ENCODE data around the gene MRPS23.

MRPS23 gene

GRCh38 chr17:57881143-57881542 lies 31.3 kb upstream of the MRPS23 start:
- Histone ChIP-seq H3K27me3 (no peaks in the 10 kb centered on the region), H3K4me3 (ENCODE audit: low read depth in 1 of 2, low read length in 1 of 2) (no peak overlapping the region), H3K4me1 (ENCODE audit: control insufficient read depth in 1 of 2, insufficient read depth in 1 of 2, low read depth in 1 of 2, low read length in 1 of 2) (peaks cover 0 to 5% of the 10 kb centered on the region in 2 experiments), H3K9me3 (no peaks in the 10 kb centered on the region), H3K27ac (no peak overlapping the region), H3K36me3 (peaks cover 74% of the 10 kb centered on the region)
- TF ChIP-seq, protein P1, sequence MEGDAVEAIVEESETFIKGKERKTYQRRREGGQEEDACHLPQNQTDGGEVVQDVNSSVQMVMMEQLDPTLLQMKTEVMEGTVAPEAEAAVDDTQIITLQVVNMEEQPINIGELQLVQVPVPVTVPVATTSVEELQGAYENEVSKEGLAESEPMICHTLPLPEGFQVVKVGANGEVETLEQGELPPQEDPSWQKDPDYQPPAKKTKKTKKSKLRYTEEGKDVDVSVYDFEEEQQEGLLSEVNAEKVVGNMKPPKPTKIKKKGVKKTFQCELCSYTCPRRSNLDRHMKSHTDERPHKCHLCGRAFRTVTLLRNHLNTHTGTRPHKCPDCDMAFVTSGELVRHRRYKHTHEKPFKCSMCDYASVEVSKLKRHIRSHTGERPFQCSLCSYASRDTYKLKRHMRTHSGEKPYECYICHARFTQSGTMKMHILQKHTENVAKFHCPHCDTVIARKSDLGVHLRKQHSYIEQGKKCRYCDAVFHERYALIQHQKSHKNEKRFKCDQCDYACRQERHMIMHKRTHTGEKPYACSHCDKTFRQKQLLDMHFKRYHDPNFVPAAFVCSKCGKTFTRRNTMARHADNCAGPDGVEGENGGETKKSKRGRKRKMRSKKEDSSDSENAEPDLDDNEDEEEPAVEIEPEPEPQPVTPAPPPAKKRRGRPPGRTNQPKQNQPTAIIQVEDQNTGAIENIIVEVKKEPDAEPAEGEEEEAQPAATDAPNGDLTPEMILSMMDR (IDR thresholded peaks at IDR 0.05) = no peak

- TF ChIP-seq, protein P1 (IDR thresholded peaks at IDR 0.05) = no peak
Measured at GRCh38 chr17:57880086-57880456, 30.2 kb upstream of the MRPS23 start.

DNA sequence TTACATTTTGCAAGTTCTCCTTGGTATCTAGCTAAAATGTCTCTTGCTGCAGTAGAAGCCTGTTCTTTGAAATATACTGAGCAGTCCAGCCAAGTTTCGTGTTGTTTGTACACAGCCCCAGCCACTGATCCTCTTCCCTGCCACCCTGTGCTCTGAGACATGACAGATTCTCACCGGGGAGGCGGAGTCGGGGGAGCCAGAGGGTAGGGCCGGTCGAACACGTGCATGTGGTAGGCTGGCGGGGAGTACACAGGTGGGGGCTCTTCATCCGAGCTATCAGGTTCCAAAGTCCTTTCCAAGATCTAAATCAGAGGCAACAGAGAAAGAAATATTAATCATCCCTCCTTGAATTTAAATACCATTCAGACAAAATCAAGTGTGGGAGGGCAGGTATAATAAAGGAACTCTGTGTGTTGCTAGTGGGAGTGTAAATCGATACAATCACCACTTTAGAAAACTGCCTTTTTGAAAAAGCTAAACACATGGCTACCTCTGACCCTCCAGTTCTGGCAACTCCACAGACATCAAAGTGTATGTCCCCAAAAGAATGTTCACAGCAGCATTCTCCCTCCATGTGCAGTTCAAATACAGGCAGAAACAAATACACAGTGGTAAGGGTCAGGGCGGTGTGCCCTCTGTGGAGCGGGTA lies 29.7 kb upstream of the MRPS23 start:
- Histone ChIP-seq H3K4me3 (ENCODE audit: low read depth in 1 of 2, low read length in 1 of 2) (no peak overlapping the region), H3K4me1 (ENCODE audit: control insufficient read depth in 1 of 2, insufficient read depth in 1 of 2, low read depth in 1 of 2, low read length in 1 of 2) (peaks cover 6 to 13% of the 10 kb centered on the region in 2 experiments)

More at GRCh38 chr17:57880086-57880456, 30.2 kb upstream of the MRPS23 start:
- Histone ChIP-seq H3K9me3 (no peaks in the 10 kb centered on the region), H3K4me1 (ENCODE audit: control insufficient read depth in 1 of 2, insufficient read depth in 1 of 2, low read depth in 1 of 2, low read length in 1 of 2) (peaks cover 1 to 8% of the 10 kb centered on the region in 2 experiments), H3K27ac (no peak overlapping the region), H3K27me3 (peaks cover 1% of the 10 kb centered on the region), H3K36me3 (peaks cover 76% of the 10 kb centered on the region), H3K4me3 (ENCODE audit: low read depth in 1 of 2, low read length in 1 of 2) (no peak overlapping the region)

DNA sequence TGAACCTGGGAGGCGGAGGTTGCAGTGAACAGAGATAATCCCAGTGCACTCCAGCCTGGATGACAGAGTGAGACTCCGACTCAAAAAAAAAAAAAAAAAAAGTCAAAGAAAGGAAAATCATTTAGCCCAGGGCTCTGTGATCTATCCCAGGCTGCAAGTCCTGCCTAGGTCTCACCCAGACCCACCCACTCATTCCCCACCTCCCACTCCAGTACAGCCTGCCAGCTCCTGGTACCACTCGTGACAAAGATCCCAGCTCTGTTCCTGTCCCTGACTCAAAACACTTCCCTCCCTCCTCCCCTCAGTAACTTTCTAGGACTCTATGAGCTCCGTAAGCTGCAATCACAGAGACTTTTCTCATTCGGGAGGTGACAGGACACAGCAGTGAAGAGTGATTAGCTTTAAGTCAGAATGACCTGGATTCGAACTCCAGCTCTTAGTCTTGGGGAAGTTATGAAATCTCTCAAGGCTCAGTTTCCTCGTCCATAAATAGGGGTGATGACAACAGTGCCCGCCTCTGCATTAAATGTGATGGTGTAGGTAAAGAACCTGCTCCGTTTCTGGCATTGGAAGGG lies 28.0 kb upstream of the MRPS23 start:
- Histone ChIP-seq H3K27ac (no peak overlapping the region), H3K27me3 (peaks cover 14% of the 10 kb centered on the region), H3K4me3 (ENCODE audit: low read depth in 1 of 2, low read length in 1 of 2) (no peak overlapping the region), H3K9me3 (no peaks in the 10 kb centered on the region), H3K36me3 (peaks cover 57% of the 10 kb centered on the region), H3K4me1 (ENCODE audit: control insufficient read depth in 1 of 2, insufficient read depth in 1 of 2, low read depth in 1 of 2, low read length in 1 of 2) (peaks cover 23 to 29% of the 10 kb centered on the region in 2 experiments)
- TF ChIP-seq, protein P1 (IDR thresholded peaks at IDR 0.05) = no peak

More for the DNA sequence above, 29.7 kb upstream of the MRPS23 start:
- no peak overlapping the region for H3K27ac ChIP-seq
- H3K9me3 ChIP-seq = no peaks in the 10 kb centered on the region
- H3K27me3 ChIP-seq = peaks cover 7% of the 10 kb centered on the region
- peaks cover 71% of the 10 kb centered on the region for H3K36me3 ChIP-seq
- TF ChIP-seq, protein P1 (IDR thresholded peaks at IDR 0.05) = no peak

GRCh38 chr17:57876866-57877237 lies 27.0 kb upstream of the MRPS23 start:
- Histone ChIP-seq H3K27ac (no peak overlapping the region), H3K9me3 (no peaks in the 10 kb centered on the region), H3K4me1 (ENCODE audit: control insufficient read depth in 1 of 2, insufficient read depth in 1 of 2, low read depth in 1 of 2, low read length in 1 of 2) (peaks cover 33 to 40% of the 10 kb centered on the region in 2 experiments), H3K36me3 (peaks cover 51% of the 10 kb centered on the region), H3K27me3 (peaks cover 14% of the 10 kb centered on the region), H3K4me3 (ENCODE audit: low read depth in 1 of 2, low read length in 1 of 2) (no peak overlapping the region)
- TF ChIP-seq, protein P1 (IDR thresholded peaks at IDR 0.05) = no peak
